Measurements from ENCODE around the gene KRT3. TPM values are rescaled to one million over a fixed set of nuclear protein-coding genes. Genes with fewer than 3 reads are reported as not detected.

The KRT3 gene
- total RNA-seq, 1 donor from 2014 or later = not detected

GRCh38 chr12:52832451-52832850 lies 36.5 kb upstream of the KRT3 start:
- no peak for DNase-seq (ENCODE audit: low spot score)
- Mint-ChIP-seq H3K4me1 (ENCODE audit: unreplicated experiment) (peaks cover 13% of the 10 kb centered on the region), H3K9me3 (ENCODE audit: unreplicated experiment) (no peaks in the 10 kb centered on the region), H3K27ac (ENCODE audit: unreplicated experiment) (no peak overlapping the region), H3K4me3 (ENCODE audit: unreplicated experiment) (no peak overlapping the region), H3K36me3 (ENCODE audit: low read depth, unreplicated experiment) (no peaks in the 10 kb centered on the region), H3K27me3 (ENCODE audit: unreplicated experiment) (peaks cover 7% of the 10 kb centered on the region)
- TF ChIP-seq CTCF (IDR thresholded peaks at IDR 0.05; ENCODE audit: unreplicated experiment) = no peak

- no peaks in the 10 kb centered on the region for H3K36me3 Mint-ChIP-seq (ENCODE audit: low read depth, unreplicated experiment)
- peaks cover 4% of the 10 kb centered on the region for H3K4me1 Mint-ChIP-seq (ENCODE audit: unreplicated experiment)
- no peak overlapping the region for H3K4me3 Mint-ChIP-seq (ENCODE audit: unreplicated experiment)
- peaks cover 6% of the 10 kb centered on the region for H3K27me3 Mint-ChIP-seq (ENCODE audit: unreplicated experiment)
- no peak for TF ChIP-seq CTCF (IDR thresholded peaks at IDR 0.05; ENCODE audit: unreplicated experiment)
- no peaks in the 10 kb centered on the region for H3K9me3 Mint-ChIP-seq (ENCODE audit: unreplicated experiment)
- DNase-seq (ENCODE audit: low spot score) = no peak
- no peak overlapping the region for H3K27ac Mint-ChIP-seq (ENCODE audit: unreplicated experiment)
These were observed 35.3 kb upstream of the KRT3 start for GRCh38 chr12:52831251-52831650.

DNA sequence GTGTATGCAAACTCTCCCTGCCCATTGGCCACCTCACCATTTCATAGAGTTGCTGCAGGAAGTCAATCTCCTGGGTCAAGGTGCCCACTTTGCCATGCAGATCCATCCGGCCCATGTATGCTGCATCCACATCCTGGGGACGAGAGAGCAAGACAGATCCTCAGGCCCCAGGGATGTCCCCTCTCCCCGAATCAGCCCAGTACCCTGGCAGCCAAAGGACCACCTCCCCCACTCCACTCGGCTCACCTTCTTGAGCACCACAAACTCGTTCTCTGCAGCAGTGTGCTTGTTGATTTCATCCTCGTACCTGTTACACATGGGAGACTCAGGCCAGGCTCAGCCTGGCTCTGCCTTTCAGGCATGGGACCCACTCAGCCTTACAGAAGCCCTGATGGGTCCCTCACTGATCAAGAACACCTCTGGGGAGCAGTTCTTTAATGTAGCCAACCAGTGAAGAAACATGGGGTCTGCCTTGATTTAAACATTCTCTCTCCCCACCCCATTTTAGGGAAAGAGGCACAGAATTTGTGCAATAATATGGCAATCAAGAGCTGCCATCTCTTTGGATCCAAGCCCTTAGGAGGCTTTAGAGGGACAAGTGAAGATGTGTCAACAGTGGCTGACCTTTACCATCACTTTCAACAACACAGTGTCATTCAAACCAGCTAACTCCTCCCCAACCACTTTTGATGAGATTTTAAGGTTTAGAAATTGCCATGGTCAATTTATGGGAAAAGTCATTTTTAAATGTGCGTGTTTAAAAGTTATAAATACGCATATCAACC lies 34.3 kb upstream of the KRT3 start:
- no peaks in the 10 kb centered on the region for H3K36me3 Mint-ChIP-seq (ENCODE audit: low read depth, unreplicated experiment)
- H3K27ac Mint-ChIP-seq (ENCODE audit: unreplicated experiment) = no peak overlapping the region

GRCh38 chr12:52828591-52829021 lies 32.7 kb upstream of the KRT3 start:
- Mint-ChIP-seq H3K4me1 (ENCODE audit: unreplicated experiment) (no peaks in the 10 kb centered on the region), H3K9me3 (ENCODE audit: unreplicated experiment) (no peaks in the 10 kb centered on the region), H3K36me3 (ENCODE audit: low read depth, unreplicated experiment) (no peaks in the 10 kb centered on the region), H3K27ac (ENCODE audit: unreplicated experiment) (no peak overlapping the region), H3K27me3 (ENCODE audit: unreplicated experiment) (peaks cover 2% of the 10 kb centered on the region), H3K4me3 (ENCODE audit: unreplicated experiment) (no peak overlapping the region)
- DNase-seq (ENCODE audit: low spot score) = no peak
- TF ChIP-seq CTCF (IDR thresholded peaks at IDR 0.05; ENCODE audit: unreplicated experiment) = no peak

More for the DNA sequence above, 34.3 kb upstream of the KRT3 start:
- Mint-ChIP-seq H3K4me3 (ENCODE audit: unreplicated experiment) (no peak overlapping the region), H3K9me3 (ENCODE audit: unreplicated experiment) (no peaks in the 10 kb centered on the region), H3K27me3 (ENCODE audit: unreplicated experiment) (peaks cover 4% of the 10 kb centered on the region), H3K4me1 (ENCODE audit: unreplicated experiment) (no peaks in the 10 kb centered on the region)
- TF ChIP-seq CTCF (IDR thresholded peaks at IDR 0.05; ENCODE audit: unreplicated experiment) = no peak
- DNase-seq (ENCODE audit: low spot score) = no peak

GRCh38 chr12:52828156-52828555 lies 32.2 kb upstream of the KRT3 start:
- no peak for TF ChIP-seq CTCF (IDR thresholded peaks at IDR 0.05; ENCODE audit: unreplicated experiment)
- no peaks in the 10 kb centered on the region for H3K9me3 Mint-ChIP-seq (ENCODE audit: unreplicated experiment)
- no peak overlapping the region for H3K27ac Mint-ChIP-seq (ENCODE audit: unreplicated experiment)
- no peaks in the 10 kb centered on the region for H3K36me3 Mint-ChIP-seq (ENCODE audit: low read depth, unreplicated experiment)
- peaks cover 2% of the 10 kb centered on the region for H3K27me3 Mint-ChIP-seq (ENCODE audit: unreplicated experiment)
- DNase-seq (ENCODE audit: low spot score) = no peak
- no peak overlapping the region for H3K4me3 Mint-ChIP-seq (ENCODE audit: unreplicated experiment)
- no peaks in the 10 kb centered on the region for H3K4me1 Mint-ChIP-seq (ENCODE audit: unreplicated experiment)
